Chondrocyte (in vitro differentiated cells): ENCODE data around the gene AHR. TPM values are rescaled to one million over a fixed set of nuclear protein-coding genes. Genes with fewer than 3 reads are reported as not detected.
"Not testable (repeated sequence)": the region's sequence is repeated elsewhere in the genome, so short reads cannot be mapped to it uniquely, and the experiment has no call there.

ENCODE experiments used
- DNase-seq: peaks from one replicate; pipeline ENCODE4 v3.0.0; 2021; ENCODE audit warnings: mixed read lengths, low spot score
- H3K27ac Mint-ChIP-seq: one replicate; pipeline ENCODE4 v1.8.0; 2021; ENCODE audit warnings: mild to moderate bottlenecking, moderate library complexity, mixed read lengths; ENCODE audit not compliant: unreplicated experiment
- H3K27me3 Mint-ChIP-seq: 2 replicates; pipeline ENCODE4 v1.8.0; 2021; ENCODE audit warnings: low read depth, mixed read lengths
- H3K36me3 Mint-ChIP-seq: 2 replicates; pipeline ENCODE4 v1.8.0; 2021; ENCODE audit warnings: low read depth, mixed read lengths
- H3K4me1 Mint-ChIP-seq: 2 replicates; pipeline ENCODE4 v1.8.0; 2021; ENCODE audit warnings: low read depth, mild to moderate bottlenecking, mixed read lengths
- H3K4me3 Mint-ChIP-seq: one replicate; pipeline ENCODE4 v1.8.0; 2021; ENCODE audit warnings: mild to moderate bottlenecking, moderate library complexity, mixed read lengths; ENCODE audit not compliant: unreplicated experiment
- H3K9me3 Mint-ChIP-seq: 2 replicates; pipeline ENCODE4 v1.8.0; 2021; ENCODE audit warnings: low read depth, mixed read lengths
- total RNA-seq: library from RNA; stranded (reverse); gene quantifications from 3 replicates; pipeline ENCODE4 v1.2.1, GENCODE V29; 2021
- TF ChIP-seq, protein P1 (sequence below): fragments of 200-600 bp; sonication (generic); IDR thresholded peaks from 2 replicates; pipeline ENCODE4 v1.5.0; 2021; ENCODE audit warnings: antibody characterized with exemption, mild to moderate bottlenecking, moderate library complexity

The AHR gene
- total RNA-seq, 1 donor from 2014 or later: 143 TPM

DNA sequence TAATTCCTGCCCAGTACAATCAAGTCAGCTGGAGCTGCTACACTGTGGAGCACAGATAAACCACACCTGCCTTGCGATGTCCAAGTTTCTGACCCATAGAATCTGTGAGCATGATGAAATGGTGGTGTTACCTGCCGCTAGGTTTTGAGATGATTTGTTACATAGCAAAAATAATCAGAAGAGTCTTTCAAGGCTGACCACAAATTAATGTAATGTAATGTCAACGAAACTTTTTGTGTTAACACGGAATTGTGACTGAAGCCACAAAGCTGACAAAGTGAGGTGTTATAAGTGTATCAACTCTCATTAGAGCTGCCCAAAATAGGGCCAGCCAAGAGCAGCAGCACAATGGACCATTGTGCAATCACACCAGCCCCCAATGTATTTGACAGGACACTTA lies 75.7 kb downstream of the AHR start:
- H3K27ac Mint-ChIP-seq: no peak overlapping the region
- H3K36me3 Mint-ChIP-seq: no peaks in the 10 kb centered on the region
- H3K9me3 Mint-ChIP-seq: no peaks in the 10 kb centered on the region
- no peaks in the 10 kb centered on the region for H3K27me3 Mint-ChIP-seq
- no peak for DNase-seq
- TF ChIP-seq, protein P1, sequence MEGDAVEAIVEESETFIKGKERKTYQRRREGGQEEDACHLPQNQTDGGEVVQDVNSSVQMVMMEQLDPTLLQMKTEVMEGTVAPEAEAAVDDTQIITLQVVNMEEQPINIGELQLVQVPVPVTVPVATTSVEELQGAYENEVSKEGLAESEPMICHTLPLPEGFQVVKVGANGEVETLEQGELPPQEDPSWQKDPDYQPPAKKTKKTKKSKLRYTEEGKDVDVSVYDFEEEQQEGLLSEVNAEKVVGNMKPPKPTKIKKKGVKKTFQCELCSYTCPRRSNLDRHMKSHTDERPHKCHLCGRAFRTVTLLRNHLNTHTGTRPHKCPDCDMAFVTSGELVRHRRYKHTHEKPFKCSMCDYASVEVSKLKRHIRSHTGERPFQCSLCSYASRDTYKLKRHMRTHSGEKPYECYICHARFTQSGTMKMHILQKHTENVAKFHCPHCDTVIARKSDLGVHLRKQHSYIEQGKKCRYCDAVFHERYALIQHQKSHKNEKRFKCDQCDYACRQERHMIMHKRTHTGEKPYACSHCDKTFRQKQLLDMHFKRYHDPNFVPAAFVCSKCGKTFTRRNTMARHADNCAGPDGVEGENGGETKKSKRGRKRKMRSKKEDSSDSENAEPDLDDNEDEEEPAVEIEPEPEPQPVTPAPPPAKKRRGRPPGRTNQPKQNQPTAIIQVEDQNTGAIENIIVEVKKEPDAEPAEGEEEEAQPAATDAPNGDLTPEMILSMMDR: no peak
- H3K4me3 Mint-ChIP-seq: no peak overlapping the region
- H3K4me1 Mint-ChIP-seq: peaks cover 56% of the 10 kb centered on the region

DNA sequence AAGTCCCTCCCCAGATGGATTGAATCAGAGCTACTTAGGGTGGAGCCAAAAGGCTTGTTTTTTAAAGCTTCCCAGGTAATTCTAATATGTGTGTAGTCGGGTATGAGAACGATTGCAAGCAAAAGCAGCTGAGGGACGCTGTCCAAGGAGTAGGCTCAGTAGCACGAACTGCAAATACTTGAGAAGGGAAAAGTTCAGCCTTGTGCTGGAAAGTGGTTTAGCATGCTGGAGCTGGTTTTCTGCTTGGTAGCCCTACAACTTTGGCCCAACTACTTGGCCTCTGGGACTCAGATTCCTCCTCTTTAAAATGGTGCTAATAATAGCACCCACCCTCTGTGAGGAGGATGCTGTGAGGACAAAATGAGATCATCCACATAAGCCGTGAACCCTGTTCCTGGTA lies 76.2 kb downstream of the AHR start:
- H3K36me3 Mint-ChIP-seq: no peaks in the 10 kb centered on the region
- peaks cover 51% of the 10 kb centered on the region for H3K4me1 Mint-ChIP-seq

DNA sequence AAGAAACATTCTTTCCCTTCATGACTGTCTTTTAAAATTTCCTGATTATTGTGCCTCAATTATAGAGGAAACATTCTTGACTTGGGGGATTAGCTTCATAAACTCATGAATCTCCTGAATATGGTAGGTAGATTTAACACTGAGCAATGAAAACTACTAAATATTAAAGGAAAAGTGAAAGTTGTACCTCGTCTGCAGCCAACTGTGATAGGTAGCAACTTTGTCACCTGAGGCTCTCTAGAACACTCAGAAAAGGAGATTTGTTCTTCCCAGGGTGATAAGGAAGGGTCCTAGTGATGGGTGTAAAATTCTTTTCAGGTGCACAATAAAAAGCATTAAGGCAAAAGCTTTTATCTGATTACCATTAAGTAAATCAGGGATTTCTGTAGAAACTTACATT lies 78.1 kb downstream of the AHR start:
- Mint-ChIP-seq H3K9me3 (no peaks in the 10 kb centered on the region), H3K4me3 (no peak overlapping the region), H3K36me3 (no peaks in the 10 kb centered on the region), H3K27ac (no peak overlapping the region), H3K27me3 (no peaks in the 10 kb centered on the region), H3K4me1 (peaks cover 37% of the 10 kb centered on the region)
- no peak for DNase-seq
- TF ChIP-seq, protein P1: no peak

More for the DNA sequence above, 76.2 kb downstream of the AHR start:
- Mint-ChIP-seq H3K4me3 (no peak overlapping the region), H3K27ac (no peak overlapping the region), H3K9me3 (no peaks in the 10 kb centered on the region), H3K27me3 (no peaks in the 10 kb centered on the region)
- TF ChIP-seq, protein P1: no peak
- no peak for DNase-seq

DNA sequence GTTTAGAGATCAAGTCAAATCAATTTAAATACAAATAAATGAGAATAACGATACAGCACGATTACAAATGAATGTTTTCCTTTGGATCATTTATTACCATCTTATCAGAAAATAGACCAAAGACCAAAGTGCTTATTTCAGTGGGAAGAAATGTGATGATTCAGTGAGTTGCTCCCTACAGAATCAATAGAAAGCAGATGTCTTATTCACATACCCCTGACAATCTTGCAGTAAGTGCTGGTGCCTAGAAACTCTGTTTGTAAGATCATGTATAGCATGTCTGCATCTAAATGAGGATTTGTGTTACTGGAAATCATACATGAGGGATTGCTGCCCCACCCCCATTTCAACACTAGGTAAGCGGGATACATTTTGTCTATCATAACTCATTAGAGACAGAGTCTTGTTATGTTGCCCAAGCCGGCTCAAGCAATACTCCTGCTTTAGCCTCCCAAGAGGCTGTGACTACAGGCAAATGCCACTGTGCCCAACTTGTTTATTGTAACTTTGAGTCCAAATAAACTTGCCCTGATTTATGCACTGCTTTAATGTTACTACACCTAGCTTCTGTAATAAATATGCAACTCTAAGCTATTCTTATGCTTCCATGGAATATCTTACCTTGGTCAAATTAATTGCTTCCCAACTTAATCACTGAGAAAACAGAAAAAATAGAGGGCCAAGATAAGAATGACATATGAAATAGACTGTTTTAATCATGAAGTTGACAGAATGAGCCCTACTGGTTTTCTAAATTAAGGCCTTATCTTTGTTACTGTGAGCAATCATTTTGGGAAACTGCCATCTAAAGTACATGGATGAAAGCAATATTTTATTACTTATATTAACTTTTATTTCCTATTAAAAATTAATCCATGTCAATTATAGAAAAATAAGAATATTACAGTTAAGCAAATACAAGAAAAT lies 82.5 kb downstream of the AHR start:
- TF ChIP-seq, protein P1: no peak
- DNase-seq: no peak
- H3K27me3 Mint-ChIP-seq: no peaks in the 10 kb centered on the region
- no peaks in the 10 kb centered on the region for H3K36me3 Mint-ChIP-seq
- no peaks in the 10 kb centered on the region for H3K9me3 Mint-ChIP-seq
- no peak overlapping the region for H3K4me3 Mint-ChIP-seq
- H3K27ac Mint-ChIP-seq: no peak overlapping the region
- peaks cover 18% of the 10 kb centered on the region for H3K4me1 Mint-ChIP-seq

DNA sequence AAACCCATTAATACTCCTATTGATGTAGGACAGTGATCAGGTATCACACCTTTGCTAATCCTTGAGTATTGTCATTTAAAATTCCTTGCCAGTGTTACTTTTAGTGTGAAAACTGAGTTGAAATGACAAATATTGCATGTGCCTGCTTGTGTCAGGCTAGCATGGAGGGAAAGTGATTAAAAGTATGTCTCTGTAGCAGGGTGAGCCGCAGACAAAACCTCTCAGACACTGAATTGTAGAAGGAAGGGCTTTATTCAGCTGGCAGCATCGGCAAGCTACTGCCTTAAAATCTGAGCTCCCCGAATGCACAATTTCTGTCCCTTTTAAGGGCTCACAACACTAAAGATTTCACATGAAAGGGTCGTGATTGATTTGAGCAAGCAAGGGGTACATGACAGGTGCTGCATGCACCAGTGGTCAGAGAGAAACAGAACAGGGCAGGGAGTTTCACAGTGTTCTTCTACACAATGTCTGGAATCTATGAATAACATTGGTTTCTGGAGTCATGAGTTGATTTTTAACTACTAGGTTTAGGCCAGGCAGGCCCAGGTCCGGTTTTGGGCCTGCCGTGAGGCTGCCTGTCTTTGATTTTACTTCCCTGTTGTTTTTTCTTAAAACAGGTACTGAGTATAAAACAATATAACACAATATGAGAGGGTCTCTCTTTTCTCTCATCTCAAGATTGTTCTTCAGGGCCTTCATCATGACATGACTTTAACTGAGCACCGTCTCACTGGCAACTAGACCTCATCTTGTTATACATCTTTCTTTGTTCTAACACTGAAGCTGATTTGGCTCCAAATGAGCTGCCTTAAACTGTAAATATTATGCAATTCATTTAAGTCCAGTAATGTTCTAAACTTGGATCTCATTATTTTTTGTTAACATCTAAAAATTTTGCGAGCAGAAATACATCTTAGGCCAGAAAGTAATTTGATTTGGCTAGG lies 84.2 kb downstream of the AHR start:
- Mint-ChIP-seq H3K4me1 (peaks cover 11% of the 10 kb centered on the region), H3K27ac (peak overlapping the region; percentile 22)
- not testable (repeated sequence) for H3K27me3 Mint-ChIP-seq, H3K36me3 Mint-ChIP-seq, DNase-seq, H3K9me3 Mint-ChIP-seq, H3K4me3 Mint-ChIP-seq
